HG02938 (cell line): ENCODE data around the gene ATF6B.
"Not testable (repeated sequence)": the region's sequence is repeated elsewhere in the genome, so short reads cannot be mapped to it uniquely, and the experiment has no call there.

Source experiments
- ATAC-seq: cut with Tn5 transposase; IDR thresholded peaks from one replicate; pipeline ENCODE4 v1.9.1; 2021; ENCODE audit warnings: mild to moderate bottlenecking, moderate library complexity; ENCODE audit not compliant: unreplicated experiment

The ATF6B gene

GRCh38 chr6:32083812-32084768 is 44.0 kb downstream of the ATF6B start:
- no peak for ATAC-seq

GRCh38 chr6:32082935-32083334 is 45.1 kb downstream of the ATF6B start:
- ATAC-seq, result no peak

GRCh38 chr6:32082478-32082877 is 45.6 kb downstream of the ATF6B start:
- no peak for ATAC-seq

- ATAC-seq, result no peak
Observed at GRCh38 chr6:32081168-32081990, 46.7 kb downstream of the ATF6B start.

- no peak for ATAC-seq
Observed at GRCh38 chr6:32079566-32080290, 48.3 kb downstream of the ATF6B start.

GRCh38 chr6:32076321-32076809 is 51.7 kb downstream of the ATF6B start:
- ATAC-seq, result no peak

- ATAC-seq, result no peak
Observed at GRCh38 chr6:32075781-32076180, 52.3 kb downstream of the ATF6B start.

- ATAC-seq, result no peak
Observed at GRCh38 chr6:32074996-32075532, 53.0 kb downstream of the ATF6B start.

GRCh38 chr6:32073613-32074012 is 54.4 kb downstream of the ATF6B start:
- ATAC-seq, result no peak

- no peak for ATAC-seq
Observed at GRCh38 chr6:32073101-32073500, 54.9 kb downstream of the ATF6B start.

- ATAC-seq, result no peak
Observed at GRCh38 chr6:32070814-32071543, 57.1 kb downstream of the ATF6B start.

GRCh38 chr6:32069878-32070515 is 58.0 kb downstream of the ATF6B start:
- ATAC-seq, result no peak

- ATAC-seq, result no peak
Observed at GRCh38 chr6:32069460-32069859, 58.6 kb downstream of the ATF6B start.

- ATAC-seq, result no peak
Observed at GRCh38 chr6:32068867-32069266, 59.2 kb downstream of the ATF6B start.

- not testable (repeated sequence) for ATAC-seq
Observed at GRCh38 chr6:32068315-32068714, 59.7 kb downstream of the ATF6B start.

GRCh38 chr6:32067521-32067920 is 60.5 kb downstream of the ATF6B start:
- ATAC-seq, result not testable (repeated sequence)
